Hepatocyte (in vitro differentiated cells): ENCODE results near the gene PIGK.

Experiments used
- CTCF ChIP-seq: fragments of 200-600 bp; sonication (generic); IDR thresholded peaks from 2 replicates; pipeline ENCODE4 v1.5.1; 2016; ENCODE audit warnings: antibody characterized with exemption, mild to moderate bottlenecking; ENCODE audit not compliant: poor library complexity
- EZH2 ChIP-seq: fragments of 200-600 bp; sonication (generic); IDR thresholded peaks from 2 replicates; pipeline ENCODE4 v1.6.1; 2016; ENCODE audit warnings: antibody characterized with exemption, mild to moderate bottlenecking, borderline replicate concordance
- EZH2phosphoT487 ChIP-seq: fragments of 200-600 bp; sonication (generic); IDR thresholded peaks from one replicate; pipeline ENCODE4 v1.6.1; 2018; ENCODE audit warnings: antibody characterized with exemption, mild to moderate bottlenecking, low read depth, moderate library complexity; ENCODE audit not compliant: unreplicated experiment, severe bottlenecking

- no peak for TF ChIP-seq CTCF
- TF ChIP-seq EZH2phosphoT487: no peak
- TF ChIP-seq EZH2: no peak
Measured at GRCh38 chr1:77134359-77134758, 84.9 kb downstream of the PIGK start.
